HCT116 (cell line): Measurements from ENCODE around the gene NLRP12.

ENCODE experiments used
- CEBPB ChIP-seq: IDR thresholded peaks from 2 replicates; pipeline ENCODE4 v1.6.1; 2012; ENCODE audit warnings: low read depth
- EGR1 ChIP-seq: IDR thresholded peaks from 2 replicates; pipeline ENCODE4 v1.6.1; 2012; ENCODE audit warnings: low read depth
- EZH2 ChIP-seq: fragments of 200-600 bp; sonication (generic); IDR thresholded peaks from 2 replicates; pipeline ENCODE4 v1.6.1; 2017; ENCODE audit warnings: antibody characterized with exemption, mixed run types
- EZH2phosphoT487 ChIP-seq: fragments of 200-600 bp; IDR thresholded peaks from 2 replicates; pipeline ENCODE4 v1.6.1; 2018; ENCODE audit warnings: antibody characterized with exemption, borderline replicate concordance
- FOSL1 ChIP-seq: IDR thresholded peaks from 2 replicates; pipeline ENCODE4 v1.6.1; 2012; ENCODE audit warnings: low read depth
- JUND ChIP-seq: IDR thresholded peaks from 2 replicates; pipeline ENCODE4 v1.6.1; 2012
- POLR2A ChIP-seq: IDR thresholded peaks from 2 replicates; pipeline ENCODE4 v1.7.0; 2011; ENCODE audit warnings: borderline replicate concordance; ENCODE audit not compliant: insufficient read depth, insufficient read length; ENCODE audit errors: extremely low read depth
- POLR2AphosphoS5 ChIP-seq: IDR thresholded peaks from 2 replicates; pipeline ENCODE4 v1.6.1; 2011; ENCODE audit warnings: mild to moderate bottlenecking, low read depth, low read length, moderate library complexity
- RAD21 ChIP-seq: IDR thresholded peaks from 2 replicates; pipeline ENCODE4 v1.6.1; 2012; ENCODE audit warnings: low read depth, mild to moderate bottlenecking
- SP1 ChIP-seq: IDR thresholded peaks from 2 replicates; pipeline ENCODE4 v1.6.1; 2012; ENCODE audit warnings: low read depth
- ZNF274 ChIP-seq: fragments of 200-500 bp; sonication (Bioruptor generic); IDR thresholded peaks from 2 replicates; pipeline ENCODE4 v1.6.1; 2014; ENCODE audit warnings: mild to moderate bottlenecking, low read depth, low read length, inconsistent platforms
- TF ChIP-seq, protein P1 (sequence below), 3 experiments: fragments of 200-600 bp in 1 of 3; sonication (generic) in 1 of 3; IDR thresholded peaks in 2 of 3; conservative IDR thresholded peaks in 1 of 3; 2 replicates each; pipeline ENCODE4 v1.5.1; 2012 to 2017; ENCODE audit warnings: low read depth in 2 of 3, low read length in 2 of 3, antibody characterized with exemption in 1 of 3, borderline replicate concordance in 1 of 3, control low read depth in 1 of 3, mild to moderate bottlenecking in 1 of 3, mixed read lengths in 1 of 3, mixed run types in 1 of 3, moderate library complexity in 1 of 3; ENCODE audit not compliant: insufficient read depth in 1 of 3
- TF ChIP-seq, protein P2 (sequence below): IDR thresholded peaks from 2 replicates; pipeline ENCODE4 v1.6.1; 2012

DNA sequence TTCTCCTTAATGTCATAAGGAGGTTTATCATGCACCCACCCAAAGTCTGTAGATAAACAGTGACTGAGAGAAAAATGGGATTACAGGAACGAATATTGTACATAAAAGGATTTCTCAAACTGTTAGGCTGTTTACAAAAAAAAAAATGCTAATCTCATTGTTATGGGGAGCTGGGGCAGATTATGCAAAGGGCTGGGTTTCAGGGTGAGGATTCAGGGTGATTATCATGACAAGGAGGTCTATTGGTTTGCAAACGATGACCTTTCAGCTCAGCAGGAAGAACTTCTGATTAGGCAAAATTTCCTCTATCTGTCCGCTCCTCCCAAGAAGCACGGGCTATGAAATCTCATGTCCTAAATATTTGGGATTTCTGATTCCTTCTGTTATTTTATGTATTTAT lies 41.4 kb downstream of the NLRP12 start:
- TF ChIP-seq, protein P1, sequence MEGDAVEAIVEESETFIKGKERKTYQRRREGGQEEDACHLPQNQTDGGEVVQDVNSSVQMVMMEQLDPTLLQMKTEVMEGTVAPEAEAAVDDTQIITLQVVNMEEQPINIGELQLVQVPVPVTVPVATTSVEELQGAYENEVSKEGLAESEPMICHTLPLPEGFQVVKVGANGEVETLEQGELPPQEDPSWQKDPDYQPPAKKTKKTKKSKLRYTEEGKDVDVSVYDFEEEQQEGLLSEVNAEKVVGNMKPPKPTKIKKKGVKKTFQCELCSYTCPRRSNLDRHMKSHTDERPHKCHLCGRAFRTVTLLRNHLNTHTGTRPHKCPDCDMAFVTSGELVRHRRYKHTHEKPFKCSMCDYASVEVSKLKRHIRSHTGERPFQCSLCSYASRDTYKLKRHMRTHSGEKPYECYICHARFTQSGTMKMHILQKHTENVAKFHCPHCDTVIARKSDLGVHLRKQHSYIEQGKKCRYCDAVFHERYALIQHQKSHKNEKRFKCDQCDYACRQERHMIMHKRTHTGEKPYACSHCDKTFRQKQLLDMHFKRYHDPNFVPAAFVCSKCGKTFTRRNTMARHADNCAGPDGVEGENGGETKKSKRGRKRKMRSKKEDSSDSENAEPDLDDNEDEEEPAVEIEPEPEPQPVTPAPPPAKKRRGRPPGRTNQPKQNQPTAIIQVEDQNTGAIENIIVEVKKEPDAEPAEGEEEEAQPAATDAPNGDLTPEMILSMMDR (IDR thresholded peaks at IDR 0.05 in 2 of 3, conservative IDR thresholded peaks at IDR 0.05 in 1 of 3; ENCODE audit: borderline replicate concordance in 1 of 3, insufficient read depth in 1 of 3, low read depth in 2 of 3, low read length in 2 of 3) = no peak
- TF ChIP-seq POLR2A = no peak
- TF ChIP-seq JUND = no peak
- TF ChIP-seq SP1 = no peak
- no peak for TF ChIP-seq POLR2AphosphoS5
- TF ChIP-seq FOSL1 = no peak
- no peak for TF ChIP-seq CEBPB
- no peak for TF ChIP-seq EGR1
- no peak for TF ChIP-seq ZNF274
- TF ChIP-seq RAD21 = no peak
- TF ChIP-seq EZH2phosphoT487 = no peak
- no peak for TF ChIP-seq EZH2
- TF ChIP-seq, protein P2, sequence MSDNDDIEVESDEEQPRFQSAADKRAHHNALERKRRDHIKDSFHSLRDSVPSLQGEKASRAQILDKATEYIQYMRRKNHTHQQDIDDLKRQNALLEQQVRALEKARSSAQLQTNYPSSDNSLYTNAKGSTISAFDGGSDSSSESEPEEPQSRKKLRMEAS = no peak
